Naive thymus-derived CD4-positive, alpha-beta T cell (primary cell): ENCODE measurements around the gene TSPAN4. TPM values are rescaled to one million over a fixed set of nuclear protein-coding genes. Genes with fewer than 3 reads are reported as not detected.
A peak's percentile ranks its signal among the peaks of the same experiment; 100 is the strongest.

ENCODE experiments used
- ATAC-seq: fragments of 150-1000 bp; cut with Tn5 transposase; 2 replicates; pipeline ENCODE4 v1.10.0; 2021; ENCODE audit warnings: mild to moderate bottlenecking, moderate library complexity
- CTCF ChIA-PET: fragments of 350-600 bp; sonication (Branson Sonifier 250); formaldehyde crosslinking; loops from one replicate; lab custom pipeline; 2021; ENCODE audit warnings: antibody characterized with exemption; lab: Charles Lee
- POLR2A ChIA-PET: fragments of 350-600 bp; sonication (Branson Sonifier 250); formaldehyde crosslinking; loops from one replicate; lab custom pipeline; 2021; ENCODE audit warnings: antibody characterized with exemption, inconsistent platforms; lab: Charles Lee
- DNase-seq, 9 donors: peaks; one replicate each; pipeline versions ENCODE4 v3.0.0 to v3.0.0-alpha.2; 2020 to 2022; ENCODE audit warnings: mixed read lengths in 1 of 9
- H3K27ac ChIP-seq: one replicate; pipeline ENCODE4 v1.7.0; 2013; ENCODE audit warnings: mild to moderate bottlenecking, low read depth, low read length, moderate library complexity
- H3K27me3 ChIP-seq, 2 donors: one replicate each; pipeline ENCODE4 v1.7.0; 2013; ENCODE audit warnings: low read length in 2 of 2, mild to moderate bottlenecking in 2 of 2, moderate library complexity in 2 of 2; ENCODE audit not compliant: control insufficient read depth in 2 of 2, insufficient read depth in 2 of 2
- H3K36me3 ChIP-seq, 3 experiments: 1 replicate in 2 of 3; 2 replicates in 1 of 3; pipeline ENCODE4 v1.7.0; 2013; ENCODE audit warnings: low read length in 3 of 3, mild to moderate bottlenecking in 3 of 3, moderate library complexity in 1 of 3; ENCODE audit not compliant: insufficient read depth in 3 of 3, control insufficient read depth in 2 of 3
- H3K4me1 ChIP-seq, 2 donors: one replicate each; pipeline ENCODE4 v1.7.0; 2013; ENCODE audit warnings: low read length in 2 of 2, mild to moderate bottlenecking in 2 of 2, moderate library complexity in 1 of 2; ENCODE audit not compliant: control insufficient read depth in 2 of 2, insufficient read depth in 2 of 2
- H3K4me3 ChIP-seq: 2 replicates; pipeline ENCODE4 v1.7.0; 2013; ENCODE audit warnings: mild to moderate bottlenecking, low read length
- H3K9me3 ChIP-seq, 3 experiments: 1 replicate in 2 of 3; 2 replicates in 1 of 3; pipeline ENCODE4 v1.7.0; 2013; ENCODE audit warnings: low read length in 3 of 3; ENCODE audit not compliant: control insufficient read depth in 2 of 3
- H3K27ac Mint-ChIP-seq, 9 donors: one replicate each; pipeline ENCODE4 v1.8.0; 2020 to 2022; ENCODE audit warnings: mixed read lengths in 9 of 9, mild to moderate bottlenecking in 8 of 9, moderate library complexity in 5 of 9, inconsistent platforms in 2 of 9
- H3K27me3 Mint-ChIP-seq, 5 donors: one replicate each; pipeline ENCODE4 v1.8.0; 2021 to 2022; ENCODE audit warnings: mixed read lengths in 5 of 5, mild to moderate bottlenecking in 1 of 5
- H3K36me3 Mint-ChIP-seq, 5 donors: one replicate each; pipeline ENCODE4 v1.8.0; 2020 to 2022; ENCODE audit warnings: mixed read lengths in 5 of 5, mild to moderate bottlenecking in 3 of 5, inconsistent platforms in 1 of 5
- H3K4me1 Mint-ChIP-seq, 7 donors: one replicate each; pipeline ENCODE4 v1.8.0; 2020 to 2022; ENCODE audit warnings: mixed read lengths in 7 of 7, mild to moderate bottlenecking in 3 of 7, inconsistent platforms in 1 of 7
- H3K4me3 Mint-ChIP-seq, 10 donors: one replicate each; pipeline ENCODE4 v1.8.0; 2020 to 2022; ENCODE audit warnings: mild to moderate bottlenecking in 10 of 10, mixed read lengths in 10 of 10, moderate library complexity in 6 of 10, inconsistent platforms in 2 of 10
- H3K9me3 Mint-ChIP-seq, 11 donors: one replicate each; pipeline ENCODE4 v1.8.0; 2020 to 2022; ENCODE audit warnings: mixed read lengths in 11 of 11, mild to moderate bottlenecking in 4 of 11, inconsistent platforms in 1 of 11, moderate library complexity in 1 of 11
- intact Hi-C, 2 donors: fragments of 100-400 bp; cut with micrococcal nuclease; formaldehyde crosslinking; loops; one replicate each; pipeline ENCODE4 v1.15.1; 2023
- polyA plus RNA-seq, 2 donors: library from polyadenylated mRNA; unstranded; fragments of 300-500 nt; fragmentation: Illumina TruSeq; gene quantifications; one replicate each; pipeline ENCODE4 v1.2.3, GENCODE V29; 2021
- total RNA-seq, 6 experiments: library from RNA in 5 of 6; stranded (reverse) in 5 of 6; gene quantifications; 1 replicate in 5 of 6; 2 replicates in 1 of 6; pipeline ENCODE4 v1.2.3 and lab custom pipeline; 2021 to 2026

TSPAN4 gene
- total and polyA plus RNA-seq, 7 experiments from 2014 or later: 4.1 to 12.6 (median 5.7) TPM

GRCh38 chr11:799641-800316, 42.9 kb upstream of the TSPAN4 start:
- DNase-seq (no peak), ATAC-seq (no peak)
- ChIA-PET POLR2A (interaction anchor here (1.2 to 8.5 kb wide), 3 partner anchors 9 to 20 kb away, joined by 3 to 66 read pairs (median 5); partner anchors contain the start of genes PNPLA2 and RPLP2), CTCF (interaction anchor here (0.8 kb wide), 1 partner anchor 49 kb away, joined by 3 read pairs; no protein-coding TSS in a partner anchor)
- Histone ChIP-seq H3K9me3 (no peaks in the 10 kb centered on the region), H3K27me3 (no peaks in the 10 kb centered on the region), H3K4me3 (no peak overlapping the region), H3K4me1 (peaks cover 21 to 29% of the 10 kb centered on the region in 2 donors), H3K36me3 (peaks cover 0 to 38% (median 5%) of the 10 kb centered on the region in 3 experiments), H3K27ac (no peak overlapping the region)
- Mint-ChIP-seq H3K27me3 (no peaks in the 10 kb centered on the region), H3K9me3 (no peaks in the 10 kb centered on the region), H3K36me3 (peaks cover 0 to 4% (median 0%) of the 10 kb centered on the region in 5 donors), H3K4me1 (peaks cover 0 to 21% (median 16%) of the 10 kb centered on the region in 7 donors), H3K27ac (peak overlapping the region in 1 of 9 donors; percentile 4), H3K4me3 (peak overlapping the region in 2 of 10 donors; percentile 25 to 61)
- intact Hi-C loops: loop anchor here (5.0 to 10.0 kb wide), 5 partner anchors 72 to 562 kb away; partner anchors contain the start of genes AP2A2 (in 1 of the 2), LMNTD2 (in 1 of the 2), PSMD13 (in 1 of the 2) and RASSF7 (in 1 of the 2)

GRCh38 chr11:800473-800872, 42.2 kb upstream of the TSPAN4 start:
- intact Hi-C loops: no loop called here
- Mint-ChIP-seq H3K9me3 (no peaks in the 10 kb centered on the region), H3K36me3 (peaks cover 0 to 4% (median 0%) of the 10 kb centered on the region in 5 donors), H3K4me3 (peak overlapping the region in 2 of 10 donors; percentile 18 to 25), H3K27ac (no peak overlapping the region), H3K27me3 (no peaks in the 10 kb centered on the region), H3K4me1 (peaks cover 0 to 21% (median 16%) of the 10 kb centered on the region in 7 donors)
- CTCF ChIA-PET: no interaction called here
- DNase-seq (no peak), ATAC-seq (no peak)
- Histone ChIP-seq H3K27me3 (no peaks in the 10 kb centered on the region), H3K4me1 (peaks cover 17 to 29% of the 10 kb centered on the region in 2 donors), H3K4me3 (no peak overlapping the region), H3K36me3 (peaks cover 0 to 38% (median 5%) of the 10 kb centered on the region in 3 experiments), H3K9me3 (no peaks in the 10 kb centered on the region), H3K27ac (no peak overlapping the region)
- POLR2A ChIA-PET: interaction anchor here (1.7 to 8.5 kb wide), 2 partner anchors 9 to 19 kb away, joined by 4 to 66 read pairs; partner anchors contain the start of gene PNPLA2

GRCh38 chr11:801097-801780, 41.4 kb upstream of the TSPAN4 start:
- Histone ChIP-seq H3K9me3 (no peaks in the 10 kb centered on the region), H3K27me3 (no peaks in the 10 kb centered on the region), H3K4me1 (peaks cover 15 to 28% of the 10 kb centered on the region in 2 donors), H3K4me3 (no peak overlapping the region), H3K36me3 (peaks cover 0 to 35% (median 5%) of the 10 kb centered on the region in 3 experiments), H3K27ac (no peak overlapping the region)
- peak overlapping the region in 3 of 10 donors; percentile 21 to 58 (median 25) for H3K4me3 Mint-ChIP-seq
- ATAC-seq: no peak
- peak overlapping the region in 1 of 9 donors; percentile 18 for H3K27ac Mint-ChIP-seq
- ChIA-PET CTCF (no interaction called here), POLR2A (interaction anchor here (1.7 to 8.5 kb wide), 2 partner anchors 10 to 18 kb away, joined by 4 to 66 read pairs; partner anchors contain the start of gene PNPLA2)
- no peaks in the 10 kb centered on the region for H3K27me3 Mint-ChIP-seq
- peaks cover 0 to 2% (median 0%) of the 10 kb centered on the region in 5 donors for H3K36me3 Mint-ChIP-seq
- intact Hi-C loops: no loop called here
- H3K4me1 Mint-ChIP-seq: peaks cover 0 to 17% (median 13%) of the 10 kb centered on the region in 7 donors
- no peaks in the 10 kb centered on the region for H3K9me3 Mint-ChIP-seq
- no peak for DNase-seq

GRCh38 chr11:802018-802617, 40.5 kb upstream of the TSPAN4 start:
- H3K27ac ChIP-seq: no peak overlapping the region
- no peak for ATAC-seq
- H3K9me3 ChIP-seq: no peaks in the 10 kb centered on the region
- POLR2A ChIA-PET: interaction anchor here (1.7 to 8.5 kb wide), 2 partner anchors 11 to 17 kb away, joined by 4 to 66 read pairs; partner anchors contain the start of gene PNPLA2
- H3K4me3 Mint-ChIP-seq: no peak overlapping the region
- CTCF ChIA-PET: interaction anchor here (0.6 kb wide), 1 partner anchor 257 kb away, joined by 3 read pairs; no protein-coding TSS in a partner anchor
- no peaks in the 10 kb centered on the region for H3K27me3 ChIP-seq
- no peak overlapping the region for H3K4me3 ChIP-seq
- H3K4me1 Mint-ChIP-seq: peaks cover 0 to 14% (median 10%) of the 10 kb centered on the region in 7 donors
- H3K36me3 ChIP-seq: peaks cover 0 to 35% (median 5%) of the 10 kb centered on the region in 3 experiments
- H3K4me1 ChIP-seq: peaks cover 7 to 19% of the 10 kb centered on the region in 2 donors
- no peaks in the 10 kb centered on the region for H3K27me3 Mint-ChIP-seq
- no peak for DNase-seq
- intact Hi-C loops: no loop called here
- H3K9me3 Mint-ChIP-seq: no peaks in the 10 kb centered on the region
- H3K36me3 Mint-ChIP-seq: peaks cover 0 to 2% (median 0%) of the 10 kb centered on the region in 5 donors
- no peak overlapping the region for H3K27ac Mint-ChIP-seq

- ChIA-PET POLR2A (interaction anchor here (0.8 to 8.5 kb wide), 4 partner anchors 9 to 16 kb away, joined by 3 to 66 read pairs (median 4); partner anchors contain the start of gene PNPLA2), CTCF (no interaction called here)
- Histone ChIP-seq H3K4me1 (peaks cover 7 to 18% of the 10 kb centered on the region in 2 donors), H3K27me3 (no peaks in the 10 kb centered on the region), H3K4me3 (no peak overlapping the region), H3K36me3 (peaks cover 0 to 32% (median 5%) of the 10 kb centered on the region in 3 experiments), H3K27ac (no peak overlapping the region), H3K9me3 (no peaks in the 10 kb centered on the region)
- peak overlapping the region in 4 of 10 donors; percentile 35 to 81 (median 50) for H3K4me3 Mint-ChIP-seq
- intact Hi-C loops: no loop called here
- no peak for ATAC-seq
- H3K27me3 Mint-ChIP-seq: no peaks in the 10 kb centered on the region
- peak overlapping the region in 1 of 9 donors; percentile 32 for H3K27ac Mint-ChIP-seq
- DNase-seq: no peak
- H3K4me1 Mint-ChIP-seq: peaks cover 0 to 15% (median 10%) of the 10 kb centered on the region in 7 donors
- peaks cover 0 to 4% (median 0%) of the 10 kb centered on the region in 5 donors for H3K36me3 Mint-ChIP-seq
- peaks cover 0 to 2% (median 0%) of the 10 kb centered on the region in 11 donors for H3K9me3 Mint-ChIP-seq
Measured at GRCh38 chr11:802693-803466, 39.8 kb upstream of the TSPAN4 start.
